H9 (cell line): Measurements from ENCODE around the gene DGKH. TPM values are rescaled to one million over a fixed set of nuclear protein-coding genes. Genes with fewer than 3 reads are reported as not detected.
"Not testable (repeated sequence)": the region's sequence is repeated elsewhere in the genome, so short reads cannot be mapped to it uniquely, and the experiment has no call there.

Source experiments
- DNase-seq: peaks from one replicate; pipeline ENCODE4 v3.0.0-alpha.2; 2017
- H2AFZ ChIP-seq: one replicate; pipeline ENCODE4 v1.6.1; 2013; ENCODE audit warnings: mild to moderate bottlenecking, low read length, control low read depth, moderate library complexity
- H2AK5ac ChIP-seq: 2 replicates; pipeline ENCODE4 v1.6.1; 2013; ENCODE audit warnings: low read length, control low read depth, mixed read lengths; ENCODE audit not compliant: insufficient read length
- H2BK120ac ChIP-seq: one replicate; pipeline ENCODE4 v1.6.1; 2013; ENCODE audit warnings: low read depth, mild to moderate bottlenecking, low read length, control low read depth, inconsistent platforms; ENCODE audit not compliant: poor library complexity, severe bottlenecking
- H2BK12ac ChIP-seq: 2 replicates; pipeline ENCODE4 v1.6.1; 2013; ENCODE audit warnings: low read length, control low read depth, mixed read lengths, low read depth; ENCODE audit not compliant: insufficient read length
- H2BK15ac ChIP-seq: 2 replicates; pipeline ENCODE4 v1.6.1; 2013; ENCODE audit warnings: low read depth, low read length, control low read depth
- H2BK20ac ChIP-seq: one replicate; pipeline ENCODE4 v1.6.1; 2013; ENCODE audit warnings: low read depth, mild to moderate bottlenecking, low read length, control low read depth, inconsistent platforms; ENCODE audit not compliant: poor library complexity, severe bottlenecking
- H2BK5ac ChIP-seq: 2 replicates; pipeline ENCODE4 v1.6.1; 2013; ENCODE audit warnings: low read length, control low read depth, mixed read lengths; ENCODE audit not compliant: insufficient read length
- H3K14ac ChIP-seq: 2 replicates; pipeline ENCODE4 v1.6.1; 2013; ENCODE audit warnings: low read length, control low read depth; ENCODE audit not compliant: insufficient read depth
- H3K18ac ChIP-seq: 2 replicates; pipeline ENCODE4 v1.6.1; 2013; ENCODE audit warnings: low read depth, mild to moderate bottlenecking, mixed read lengths, low read length, control low read depth; ENCODE audit not compliant: insufficient read length
- H3K23ac ChIP-seq: 2 replicates; pipeline ENCODE4 v1.6.1; 2013; ENCODE audit warnings: low read length, control low read depth, mixed read lengths, low read depth; ENCODE audit not compliant: insufficient read length
- H3K23me2 ChIP-seq: 2 replicates; pipeline ENCODE4 v1.6.1; 2013; ENCODE audit warnings: low read depth, mild to moderate bottlenecking, mixed read lengths, low read length, control low read depth; ENCODE audit not compliant: insufficient read length, poor library complexity, severe bottlenecking
- H3K27ac ChIP-seq: 2 replicates; pipeline ENCODE4 v1.5.1; 2013; ENCODE audit warnings: low read length, control low read depth, mixed read lengths, low read depth; ENCODE audit not compliant: insufficient read length
- H3K27me3 ChIP-seq: 2 replicates; pipeline ENCODE4 v1.6.1; 2013; ENCODE audit warnings: low read length, control low read depth, inconsistent platforms; ENCODE audit not compliant: insufficient read depth
- H3K4ac ChIP-seq: 2 replicates; pipeline ENCODE4 v1.6.1; 2013; ENCODE audit warnings: low read depth, mild to moderate bottlenecking, control low read depth, inconsistent platforms, low read length, moderate library complexity
- H3K4me1 ChIP-seq: 2 replicates; pipeline ENCODE4 v1.6.1; 2013; ENCODE audit warnings: low read length, control low read depth, inconsistent platforms; ENCODE audit not compliant: insufficient read depth
- H3K4me2 ChIP-seq: 2 replicates; pipeline ENCODE4 v1.6.1; 2013; ENCODE audit warnings: low read length, control low read depth, mixed read lengths; ENCODE audit not compliant: insufficient read length, insufficient read depth
- H3K56ac ChIP-seq: 2 replicates; pipeline ENCODE4 v1.6.1; 2013; ENCODE audit warnings: low read depth, mild to moderate bottlenecking, mixed read lengths, low read length, control low read depth; ENCODE audit not compliant: insufficient read length
- H3K79me1 ChIP-seq: 2 replicates; pipeline ENCODE4 v1.6.1; 2013; ENCODE audit warnings: low read depth, mild to moderate bottlenecking, moderate library complexity, low read length, control low read depth, inconsistent platforms; ENCODE audit not compliant: insufficient read depth, poor library complexity, severe bottlenecking
- H3K79me2 ChIP-seq: 2 replicates; pipeline ENCODE4 v1.6.1; 2013; ENCODE audit warnings: low read length, control low read depth, inconsistent platforms; ENCODE audit not compliant: insufficient read depth
- H3K9ac ChIP-seq: 2 replicates; pipeline ENCODE4 v1.6.1; 2013; ENCODE audit warnings: low read length, control low read depth, mixed read lengths; ENCODE audit not compliant: insufficient read length; ENCODE audit errors: extremely low read depth
- H3K9me3 ChIP-seq: one replicate; pipeline ENCODE4 v1.6.1; 2013; ENCODE audit warnings: low read depth, low read length, inconsistent platforms; ENCODE audit not compliant: control insufficient read depth
- H3T11ph ChIP-seq: one replicate; pipeline ENCODE4 v1.6.1; 2013; ENCODE audit warnings: mild to moderate bottlenecking, low read length, control low read depth, inconsistent platforms
- H4K20me1 ChIP-seq: one replicate; pipeline ENCODE4 v1.6.1; 2013; ENCODE audit not compliant: control insufficient read depth, insufficient read length, insufficient read depth
- H4K5ac ChIP-seq: 2 replicates; pipeline ENCODE4 v1.6.1; 2013; ENCODE audit warnings: low read depth, mild to moderate bottlenecking, mixed read lengths, low read length, control low read depth; ENCODE audit not compliant: insufficient read length
- H4K8ac ChIP-seq: replicated peaks from 2 replicates; pipeline ENCODE4 v1.6.1; 2013; ENCODE audit warnings: low read length, control low read depth, mixed read lengths, low read depth; ENCODE audit not compliant: insufficient read length
- H4K91ac ChIP-seq: 2 replicates; pipeline ENCODE4 v1.6.1; 2013; ENCODE audit warnings: low read depth, mild to moderate bottlenecking, moderate library complexity, mixed read lengths, low read length, control low read depth; ENCODE audit not compliant: insufficient read length
- H3K27ac Mint-ChIP-seq, 3 experiments: 2 replicates in 2 of 3; 3 replicates in 1 of 3; pipeline ENCODE4 v1.8.0; 2020 to 2021; ENCODE audit warnings: mixed read lengths in 3 of 3, mild to moderate bottlenecking in 1 of 3, moderate library complexity in 1 of 3
- H3K27me3 Mint-ChIP-seq: 2 replicates; pipeline ENCODE4 v1.8.0; 2021; ENCODE audit warnings: low read depth, mild to moderate bottlenecking, moderate library complexity, mixed read lengths
- H3K36me3 Mint-ChIP-seq, 3 experiments: 2 replicates in 2 of 3; 3 replicates in 1 of 3; pipeline ENCODE4 v1.8.0; 2020 to 2021; ENCODE audit warnings: low read depth in 3 of 3, mixed read lengths in 3 of 3; ENCODE audit not compliant: insufficient read depth in 1 of 3
- H3K4me1 Mint-ChIP-seq, 2 experiments: 2 replicates each; pipeline ENCODE4 v1.8.0; 2020; ENCODE audit warnings: mixed read lengths in 2 of 2
- H3K4me3 Mint-ChIP-seq, 2 experiments: 2 replicates in 1 of 2; 3 replicates in 1 of 2; pipeline ENCODE4 v1.8.0; 2020 to 2021; ENCODE audit warnings: mild to moderate bottlenecking in 2 of 2, mixed read lengths in 2 of 2, moderate library complexity in 1 of 2
- H3K9me3 Mint-ChIP-seq, 2 experiments: 2 replicates in 1 of 2; 3 replicates in 1 of 2; pipeline ENCODE4 v1.8.0; 2020; ENCODE audit warnings: mild to moderate bottlenecking in 2 of 2, mixed read lengths in 2 of 2, moderate library complexity in 1 of 2
- CTCF ChIP-seq: fragments of 200-600 bp; sonication (generic); conservative IDR thresholded peaks from 3 replicates; pipeline ENCODE4 v1.8.0; 2021; ENCODE audit warnings: antibody characterized with exemption, mild to moderate bottlenecking
- WGBS: extraction: QIAGEN DNeasy Blood & Tissue Kit; methylation state at CpG from one replicate; pipeline ENCODE4 v1.1.7; 2013; ENCODE audit warnings: missing lambda C conversion rate, low lambda C conversion rate, mixed read lengths; ENCODE audit not compliant: insufficient read length; ENCODE audit errors: extremely low coverage; 5-methylcytosine and 5-hydroxymethylcytosine counted together
- total RNA-seq: library from RNA; stranded (reverse); gene quantifications from 2 replicates; pipeline ENCODE4 v1.2.1, GENCODE V29; 2021

The DGKH gene
- total RNA-seq, 1 experiment from 2014 or later: 8.6 TPM

GRCh38 chr13:42094516-42095040 lies 46.1 kb downstream of the DGKH start:
- no CpG with 5 or more reads among the region's 2 CpGs for WGBS

GRCh38 chr13:42096222-42096621 lies 47.8 kb downstream of the DGKH start:
- not testable (repeated sequence) for H3K9ac ChIP-seq, H4K91ac ChIP-seq, H2BK15ac ChIP-seq, H3K23me2 ChIP-seq, H3K23ac ChIP-seq, H3K56ac ChIP-seq, H2BK12ac ChIP-seq, H3K4me3 Mint-ChIP-seq, H3K79me1 ChIP-seq, H3K18ac ChIP-seq, H2BK20ac ChIP-seq, H3K36me3 Mint-ChIP-seq, H3K9me3 ChIP-seq, H4K20me1 ChIP-seq, H3K4me2 ChIP-seq, H3K14ac ChIP-seq, H3K27me3 Mint-ChIP-seq, H3K4me1 ChIP-seq, H3K4me1 Mint-ChIP-seq, H3K9me3 Mint-ChIP-seq, H3K4ac ChIP-seq, H2BK5ac ChIP-seq, H3K27me3 ChIP-seq, H4K8ac ChIP-seq, H3K27ac Mint-ChIP-seq, H3T11ph ChIP-seq, H2AFZ ChIP-seq, H2AK5ac ChIP-seq, H2BK120ac ChIP-seq, H3K79me2 ChIP-seq, DNase-seq, H3K27ac ChIP-seq, H4K5ac ChIP-seq
- WGBS: no CpG with 5 or more reads among the region's 2 CpGs

More at GRCh38 chr13:42094516-42095040, 46.1 kb downstream of the DGKH start:
- Histone ChIP-seq H3K14ac (no peak overlapping the region), H3K18ac (no peak overlapping the region), H2BK120ac (no peak overlapping the region), H2BK5ac (no peak overlapping the region), H3K27ac (no peak overlapping the region), H2AFZ (no peak overlapping the region), H2AK5ac (no peak overlapping the region), H3T11ph (no peak overlapping the region), H4K91ac (no peak overlapping the region), H3K79me1 (no peaks in the 10 kb centered on the region), H4K20me1 (no peaks in the 10 kb centered on the region), H2BK12ac (no peak overlapping the region), H3K9ac (no peak overlapping the region), H2BK20ac (no peak overlapping the region), H3K27me3 (no peaks in the 10 kb centered on the region), H3K4me2 (no peak overlapping the region), H3K79me2 (no peaks in the 10 kb centered on the region), H3K4ac (no peak overlapping the region), H4K8ac (no peak overlapping the region), H2BK15ac (no peak overlapping the region), H3K4me1 (no peaks in the 10 kb centered on the region), H3K9me3 (no peaks in the 10 kb centered on the region), H3K23me2 (no peaks in the 10 kb centered on the region), H3K23ac (no peak overlapping the region), H4K5ac (no peak overlapping the region), H3K56ac (no peak overlapping the region)
- H3K27me3 Mint-ChIP-seq: no peaks in the 10 kb centered on the region
- no peaks in the 10 kb centered on the region for H3K9me3 Mint-ChIP-seq
- no peak for DNase-seq
- H3K27ac Mint-ChIP-seq: no peak overlapping the region
- TF ChIP-seq CTCF: no peak
- no peaks in the 10 kb centered on the region; a peak in 1 of 7 replicates for H3K36me3 Mint-ChIP-seq
- H3K4me3 Mint-ChIP-seq: no peak overlapping the region
- H3K4me1 Mint-ChIP-seq: no peaks in the 10 kb centered on the region
